ENCODE data around the gene CEP70. TPM values are rescaled to one million over a fixed set of nuclear protein-coding genes. Genes with fewer than 3 reads are reported as not detected.
"Not testable (repeated sequence)": the region's sequence is repeated elsewhere in the genome, so short reads cannot be mapped to it uniquely, and the experiment has no call there.

Gene CEP70
- total and polyA plus RNA-seq, 2 donors: 21.6 to 70.0 TPM

DNA sequence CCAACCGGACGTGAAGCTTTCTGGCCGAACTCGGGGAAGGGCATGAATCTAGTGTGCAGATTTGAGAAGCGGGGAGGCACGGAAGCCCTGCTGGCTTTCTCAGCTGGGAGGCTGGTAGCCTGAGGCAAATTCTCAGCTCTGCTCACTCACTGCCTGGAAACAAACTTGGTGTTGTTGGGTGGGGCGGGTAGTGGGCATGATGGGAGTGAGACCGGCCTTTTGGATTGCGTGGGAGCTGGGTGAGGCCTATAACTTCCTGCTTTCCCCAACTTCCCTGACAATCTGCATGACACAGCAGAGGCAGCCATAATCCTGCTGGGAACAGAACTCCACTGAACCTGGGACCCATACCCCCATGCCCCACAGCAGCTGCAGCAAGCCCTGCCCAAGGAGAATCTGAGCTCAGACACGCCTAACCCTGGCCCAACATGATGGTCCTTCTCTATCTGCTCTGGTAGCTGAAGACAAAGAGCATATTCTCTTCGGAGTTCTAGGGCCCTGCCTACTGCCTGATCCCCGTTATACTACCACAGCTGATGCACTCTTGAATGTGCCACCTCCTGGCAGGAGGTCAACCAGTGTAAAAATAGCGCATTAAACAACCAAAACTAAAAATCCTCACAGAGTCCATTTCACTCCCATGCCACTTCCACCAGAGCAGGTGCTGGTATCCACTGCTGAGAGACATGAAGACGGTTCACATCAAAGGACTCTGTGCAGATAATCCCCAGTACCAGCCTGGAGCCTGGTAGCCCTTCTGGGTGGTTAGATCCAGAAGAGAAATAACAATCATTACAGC is 44.7 kb downstream of the CEP70 start:
- peaks cover 31 to 38% of the 10 kb centered on the region in 2 donors for H3K36me3 ChIP-seq (ENCODE audit: control insufficient read depth in 2 of 2, insufficient read depth in 2 of 2, low read length in 1 of 2)

DNA sequence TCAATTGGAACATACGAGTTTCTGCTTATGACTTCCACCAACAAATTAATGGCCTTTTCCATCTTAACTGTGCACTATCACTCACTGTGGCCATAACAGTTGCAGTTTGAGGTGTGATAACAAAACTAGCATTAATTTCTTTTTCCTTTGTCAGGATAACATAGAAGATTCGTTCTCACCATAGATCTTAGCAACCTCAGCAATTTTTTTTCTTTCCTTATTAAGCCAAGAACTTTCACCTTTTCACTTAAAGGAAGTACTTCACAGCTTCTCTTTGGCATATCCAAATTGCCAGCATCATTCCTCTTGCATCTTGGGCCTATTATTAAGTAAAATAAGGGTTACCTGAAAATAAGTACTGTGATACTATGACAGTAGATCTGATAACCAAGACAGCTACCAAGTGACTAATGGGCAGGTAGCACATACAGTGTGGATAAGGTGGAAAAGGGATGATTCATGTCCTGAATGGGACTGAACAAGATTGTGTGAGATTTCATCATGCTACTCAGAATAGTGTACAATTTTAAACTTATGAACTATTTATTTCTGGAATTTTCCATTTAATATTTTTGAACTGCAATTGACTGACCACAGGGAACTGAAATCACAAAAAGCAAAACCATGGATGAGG is 46.6 kb downstream of the CEP70 start:
- WGBS: 97% methylated on average over 2 of the region's 2 CpGs
- peaks cover 21 to 32% of the 10 kb centered on the region in 2 donors for H3K9me3 ChIP-seq (ENCODE audit: control insufficient read depth in 2 of 2, insufficient read depth in 1 of 2, low read length in 1 of 2)
- no peak overlapping the region for H3K4me3 ChIP-seq (ENCODE audit: low read length in 2 of 2)
- H3K27ac ChIP-seq (ENCODE audit: low read depth in 1 of 2, low read length in 1 of 2): no peak overlapping the region
- DNase-seq (ENCODE audit: low read depth in 6 of 9, low spot score in 9 of 9): no peak
- H3K36me3 ChIP-seq (ENCODE audit: control insufficient read depth in 2 of 2, insufficient read depth in 2 of 2, low read length in 1 of 2): peaks cover 42 to 49% of the 10 kb centered on the region in 2 donors
- no peaks in the 10 kb centered on the region for H3K4me1 ChIP-seq (ENCODE audit: control insufficient read depth in 2 of 2, insufficient read depth in 2 of 2, low read length in 2 of 2)
- H3K27me3 ChIP-seq (ENCODE audit: control insufficient read depth in 2 of 2, insufficient read depth in 1 of 2, low read length in 1 of 2): no peaks in the 10 kb centered on the region

More for the DNA sequence above, 44.7 kb downstream of the CEP70 start:
- DNase-seq (ENCODE audit: low read depth in 6 of 9, low spot score in 9 of 9): no peak
- Histone ChIP-seq H3K27ac (ENCODE audit: low read depth in 1 of 2, low read length in 1 of 2) (no peak overlapping the region), H3K4me3 (ENCODE audit: low read length in 2 of 2) (no peak overlapping the region), H3K4me1 (ENCODE audit: control insufficient read depth in 2 of 2, insufficient read depth in 2 of 2, low read length in 2 of 2) (no peaks in the 10 kb centered on the region), H3K9me3 (ENCODE audit: control insufficient read depth in 2 of 2, insufficient read depth in 1 of 2, low read length in 1 of 2) (peaks cover 15 to 25% of the 10 kb centered on the region in 2 donors), H3K27me3 (ENCODE audit: control insufficient read depth in 2 of 2, insufficient read depth in 1 of 2, low read length in 1 of 2) (no peaks in the 10 kb centered on the region)
- WGBS: 99% methylated on average over 14 of the region's 14 CpGs

DNA sequence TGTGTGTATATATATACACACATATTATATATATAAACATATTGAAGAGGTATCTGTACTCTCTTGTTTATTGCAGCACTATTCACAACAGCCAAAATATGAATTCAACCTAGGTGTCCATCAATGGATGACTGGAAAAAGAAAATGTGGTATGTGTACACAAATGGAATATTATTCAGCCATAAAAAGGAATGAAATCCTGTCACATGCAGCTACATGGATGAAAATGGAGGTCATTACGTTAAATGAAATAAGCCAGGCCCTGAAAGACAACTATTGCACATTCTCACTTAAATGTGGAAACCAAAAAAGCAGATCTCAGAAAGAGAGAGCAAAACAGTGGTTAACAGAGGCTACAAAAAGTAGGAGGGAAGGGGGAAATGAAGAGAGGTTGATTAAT is 49.5 kb downstream of the CEP70 start:
- peaks cover 29 to 42% of the 10 kb centered on the region in 2 donors for H3K9me3 ChIP-seq (ENCODE audit: control insufficient read depth in 2 of 2, insufficient read depth in 1 of 2, low read length in 1 of 2)
- peaks cover 48 to 56% of the 10 kb centered on the region in 2 donors for H3K36me3 ChIP-seq (ENCODE audit: control insufficient read depth in 2 of 2, insufficient read depth in 2 of 2, low read length in 1 of 2)
- H3K4me3 ChIP-seq (ENCODE audit: low read length in 2 of 2): no peak overlapping the region
- DNase-seq (ENCODE audit: low read depth in 6 of 9, low spot score in 9 of 9): no peak
- 98% methylated on average over 1 of the region's 1 CpG for WGBS
- H3K27me3 ChIP-seq (ENCODE audit: control insufficient read depth in 2 of 2, insufficient read depth in 1 of 2, low read length in 1 of 2): no peaks in the 10 kb centered on the region
- no peaks in the 10 kb centered on the region for H3K4me1 ChIP-seq (ENCODE audit: control insufficient read depth in 2 of 2, insufficient read depth in 2 of 2, low read length in 2 of 2)
- no peak overlapping the region for H3K27ac ChIP-seq (ENCODE audit: low read depth in 1 of 2, low read length in 1 of 2)

DNA sequence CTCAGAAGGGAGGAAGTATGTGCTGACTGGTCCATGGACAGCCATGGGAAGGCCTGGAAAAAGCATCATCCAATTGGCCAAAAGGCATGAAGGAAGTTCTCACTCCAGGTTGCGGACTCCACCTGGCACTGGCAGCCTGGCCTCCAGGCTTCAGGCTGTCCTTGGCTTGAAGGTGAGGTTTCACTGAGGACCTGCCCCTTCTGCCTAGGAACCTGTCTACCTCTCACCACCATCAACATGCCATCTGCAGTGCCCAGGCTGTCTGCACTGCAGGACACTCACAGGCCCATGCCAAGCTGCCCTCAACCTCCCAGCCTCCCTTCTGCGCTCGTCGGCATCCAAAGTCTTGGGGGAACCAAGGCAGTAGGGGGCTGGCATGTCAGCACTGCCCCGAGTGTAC is 51.1 kb downstream of the CEP70 start:
- Histone ChIP-seq H3K27me3 (ENCODE audit: control insufficient read depth in 2 of 2, insufficient read depth in 1 of 2, low read length in 1 of 2) (no peaks in the 10 kb centered on the region), H3K27ac (ENCODE audit: low read depth in 1 of 2, low read length in 1 of 2) (no peak overlapping the region), H3K9me3 (ENCODE audit: control insufficient read depth in 2 of 2, insufficient read depth in 1 of 2, low read length in 1 of 2) (peaks cover 20 to 33% of the 10 kb centered on the region in 2 donors), H3K4me1 (ENCODE audit: control insufficient read depth in 2 of 2, insufficient read depth in 2 of 2, low read length in 2 of 2) (no peaks in the 10 kb centered on the region), H3K4me3 (ENCODE audit: low read length in 2 of 2) (no peak overlapping the region), H3K36me3 (ENCODE audit: control insufficient read depth in 2 of 2, insufficient read depth in 2 of 2, low read length in 1 of 2) (peaks cover 37 to 42% of the 10 kb centered on the region in 2 donors)
- WGBS: 98% methylated on average over 5 of the region's 5 CpGs
- DNase-seq (ENCODE audit: low read depth in 6 of 9, low spot score in 9 of 9): no peak

DNA sequence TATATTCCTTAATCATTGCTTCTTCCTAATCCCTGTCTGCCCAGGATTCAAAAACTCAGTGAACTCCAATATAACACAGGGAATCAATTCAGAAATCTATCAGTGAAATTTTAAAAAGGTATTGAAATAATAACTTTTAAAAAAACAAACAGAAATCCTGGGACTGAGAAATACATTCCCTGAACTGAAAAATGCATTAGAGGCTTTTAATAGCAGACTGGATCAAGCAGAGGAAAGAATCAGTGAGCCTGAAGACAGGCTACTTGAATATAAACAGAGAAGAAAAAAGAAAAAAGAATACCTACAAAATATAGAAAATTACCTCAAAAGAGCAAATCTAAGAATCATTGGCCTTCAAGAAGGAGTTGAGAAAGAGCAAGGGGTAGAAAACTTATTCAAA is 54.7 kb downstream of the CEP70 start:
- Histone ChIP-seq H3K36me3 (ENCODE audit: control insufficient read depth in 2 of 2, insufficient read depth in 2 of 2, low read length in 1 of 2) (peaks cover 21 to 23% of the 10 kb centered on the region in 2 donors), H3K27me3 (ENCODE audit: control insufficient read depth in 2 of 2, insufficient read depth in 1 of 2, low read length in 1 of 2) (no peaks in the 10 kb centered on the region), H3K27ac (ENCODE audit: low read depth in 1 of 2, low read length in 1 of 2) (no peak overlapping the region), H3K9me3 (ENCODE audit: control insufficient read depth in 2 of 2, insufficient read depth in 1 of 2, low read length in 1 of 2) (peaks cover 14 to 25% of the 10 kb centered on the region in 2 donors), H3K4me3 (ENCODE audit: low read length in 2 of 2) (no peak overlapping the region), H3K4me1 (ENCODE audit: control insufficient read depth in 2 of 2, insufficient read depth in 2 of 2, low read length in 2 of 2) (no peaks in the 10 kb centered on the region)
- no peak for DNase-seq (ENCODE audit: low read depth in 6 of 9, low spot score in 9 of 9)

DNA sequence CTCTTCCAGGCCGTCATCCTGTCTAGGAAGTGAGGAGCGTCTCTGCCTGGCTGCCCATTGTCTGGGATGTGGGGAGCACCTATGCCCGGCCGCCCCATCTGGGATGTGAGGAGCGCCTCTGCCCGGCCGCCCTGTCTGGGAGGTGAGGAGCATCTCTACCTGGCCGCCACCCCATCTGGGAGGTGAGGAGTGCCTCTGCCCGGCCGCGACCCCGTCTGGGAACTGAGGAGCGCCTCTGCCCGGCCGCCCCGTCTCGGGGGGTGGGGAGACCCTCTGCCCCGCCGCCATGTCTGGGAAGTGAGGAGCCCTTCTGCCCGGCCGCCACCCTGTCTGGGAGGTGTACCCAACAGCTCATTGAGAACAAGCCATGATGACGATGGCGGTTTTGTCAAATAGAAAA is 72.6 kb downstream of the CEP70 start:
- DNase-seq (ENCODE audit: low read depth in 6 of 9, low spot score in 9 of 9); H3K27me3 ChIP-seq (ENCODE audit: control insufficient read depth in 2 of 2, insufficient read depth in 1 of 2, low read length in 1 of 2); H3K27ac ChIP-seq (ENCODE audit: low read depth in 1 of 2, low read length in 1 of 2); H3K4me1 ChIP-seq (ENCODE audit: control insufficient read depth in 2 of 2, insufficient read depth in 2 of 2, low read length in 2 of 2); H3K4me3 ChIP-seq (ENCODE audit: low read length in 2 of 2): not testable (repeated sequence)
- WGBS: 97% methylated on average over 23 of the region's 23 CpGs
- Histone ChIP-seq H3K36me3 (ENCODE audit: control insufficient read depth in 2 of 2, insufficient read depth in 2 of 2, low read length in 1 of 2) (peaks cover 0 to 26% of the 10 kb centered on the region in 2 donors), H3K9me3 (ENCODE audit: control insufficient read depth in 2 of 2, insufficient read depth in 1 of 2, low read length in 1 of 2) (peaks cover 5 to 13% of the 10 kb centered on the region in 2 donors)

DNA sequence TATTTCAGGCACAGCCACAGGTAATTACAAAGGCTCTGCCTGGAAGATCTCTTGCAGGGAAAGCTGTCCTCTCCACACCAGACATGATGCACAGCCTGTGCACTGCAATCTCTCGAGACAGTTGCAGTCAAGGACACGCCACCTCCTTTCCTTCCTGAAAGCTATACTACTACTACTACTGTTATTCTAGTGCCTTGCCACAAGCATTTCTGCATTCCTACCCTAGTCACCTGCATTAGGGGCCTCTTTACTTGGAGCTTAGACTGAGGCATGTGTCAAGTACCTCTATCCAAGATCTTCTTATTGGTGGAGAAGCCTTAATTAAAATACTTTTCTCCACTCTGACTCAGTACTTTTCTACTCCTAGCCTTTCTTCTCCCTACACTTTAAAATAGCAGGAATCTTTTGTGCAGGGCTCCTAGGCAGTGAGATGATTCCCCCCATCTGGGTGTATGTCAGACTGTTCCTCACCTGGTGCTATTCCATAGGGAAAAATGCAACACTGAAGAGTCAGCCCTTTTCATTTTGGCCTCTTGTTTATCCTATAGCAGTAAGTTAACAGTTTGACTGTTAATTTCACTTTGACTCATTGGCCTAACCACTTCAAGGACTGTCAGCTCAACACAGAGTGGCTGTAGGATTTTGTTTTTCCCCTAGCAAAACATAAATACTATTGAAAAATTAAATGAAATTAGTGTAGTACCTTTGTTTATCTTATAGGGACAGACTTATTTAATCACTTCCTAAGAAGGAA is 80.8 kb downstream of the CEP70 start:
- peak in 2 of 9 donors; percentile 3 to 21 for DNase-seq (ENCODE audit: low read depth in 6 of 9, low spot score in 9 of 9)
- Histone ChIP-seq H3K4me1 (ENCODE audit: control insufficient read depth in 2 of 2, insufficient read depth in 2 of 2, low read length in 2 of 2) (peaks cover 0 to 4% of the 10 kb centered on the region in 2 donors), H3K9me3 (ENCODE audit: control insufficient read depth in 2 of 2, insufficient read depth in 1 of 2, low read length in 1 of 2) (peaks cover 5 to 7% of the 10 kb centered on the region in 2 donors), H3K27me3 (ENCODE audit: control insufficient read depth in 2 of 2, insufficient read depth in 1 of 2, low read length in 1 of 2) (no peaks in the 10 kb centered on the region), H3K36me3 (ENCODE audit: control insufficient read depth in 2 of 2, insufficient read depth in 2 of 2, low read length in 1 of 2) (peaks cover 5 to 12% of the 10 kb centered on the region in 2 donors), H3K4me3 (ENCODE audit: low read length in 2 of 2) (no peak overlapping the region), H3K27ac (ENCODE audit: low read depth in 1 of 2, low read length in 1 of 2) (no peak overlapping the region)
- WGBS: 87% methylated on average over 2 of the region's 2 CpGs

DNA sequence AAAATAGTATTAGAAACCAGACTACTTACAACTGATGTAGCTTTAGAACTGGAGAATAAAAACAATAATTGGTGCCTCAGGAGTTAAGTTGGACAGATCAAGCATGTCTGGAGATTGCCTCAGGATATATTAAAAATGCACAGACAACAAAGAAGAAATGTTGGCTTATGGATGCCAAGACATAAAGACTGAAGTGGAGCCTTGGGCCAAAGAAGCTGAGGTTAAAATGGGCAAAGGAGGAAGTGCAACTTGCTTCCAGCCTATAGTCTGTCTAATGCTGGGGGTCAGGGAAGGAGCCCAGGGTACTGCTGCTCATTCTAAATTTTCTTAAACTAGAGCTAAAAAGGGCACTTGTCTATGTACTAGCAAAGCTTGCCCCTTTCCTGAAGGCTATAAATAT is 82.1 kb downstream of the CEP70 start:
- Histone ChIP-seq H3K4me1 (ENCODE audit: control insufficient read depth in 2 of 2, insufficient read depth in 2 of 2, low read length in 2 of 2) (peaks cover 0 to 4% of the 10 kb centered on the region in 2 donors), H3K4me3 (ENCODE audit: low read length in 2 of 2) (no peak overlapping the region), H3K36me3 (ENCODE audit: control insufficient read depth in 2 of 2, insufficient read depth in 2 of 2, low read length in 1 of 2) (peaks cover 0 to 5% of the 10 kb centered on the region in 2 donors), H3K9me3 (ENCODE audit: control insufficient read depth in 2 of 2, insufficient read depth in 1 of 2, low read length in 1 of 2) (no peaks in the 10 kb centered on the region), H3K27me3 (ENCODE audit: control insufficient read depth in 2 of 2, insufficient read depth in 1 of 2, low read length in 1 of 2) (no peaks in the 10 kb centered on the region), H3K27ac (ENCODE audit: low read depth in 1 of 2, low read length in 1 of 2) (no peak overlapping the region)
- DNase-seq (ENCODE audit: low read depth in 6 of 9, low spot score in 9 of 9): no peak

DNA sequence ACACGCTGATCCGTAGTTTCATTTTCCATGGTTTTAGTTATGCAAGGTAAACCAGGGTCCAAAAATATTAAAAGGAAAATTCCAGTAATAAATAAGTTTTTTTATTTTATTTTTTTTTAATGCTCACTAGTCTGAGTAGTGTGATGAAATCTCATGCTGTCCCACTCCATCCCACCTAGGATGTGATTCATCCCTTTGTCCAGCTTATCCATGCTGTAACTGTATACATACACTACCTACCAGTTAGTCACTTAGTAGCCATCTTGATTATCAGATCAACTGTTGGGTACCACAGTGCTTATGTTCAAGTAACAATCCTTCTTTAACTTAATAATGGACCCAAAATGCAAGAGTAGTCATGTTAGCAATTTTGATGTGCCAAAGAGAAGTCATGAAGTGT is 84.5 kb downstream of the CEP70 start:
- H3K27me3 ChIP-seq (ENCODE audit: control insufficient read depth in 2 of 2, insufficient read depth in 1 of 2, low read length in 1 of 2): no peaks in the 10 kb centered on the region
- WGBS: over 99% methylated on average over 2 of the region's 2 CpGs
- DNase-seq (ENCODE audit: low read depth in 6 of 9, low spot score in 9 of 9): no peak
- H3K4me3 ChIP-seq (ENCODE audit: low read length in 2 of 2): no peak overlapping the region
- peaks cover 0 to 4% of the 10 kb centered on the region in 2 donors for H3K4me1 ChIP-seq (ENCODE audit: control insufficient read depth in 2 of 2, insufficient read depth in 2 of 2, low read length in 2 of 2)
- H3K9me3 ChIP-seq (ENCODE audit: control insufficient read depth in 2 of 2, insufficient read depth in 1 of 2, low read length in 1 of 2): no peaks in the 10 kb centered on the region
- no peak overlapping the region for H3K27ac ChIP-seq (ENCODE audit: low read depth in 1 of 2, low read length in 1 of 2)
- peaks cover 3 to 7% of the 10 kb centered on the region in 2 donors for H3K36me3 ChIP-seq (ENCODE audit: control insufficient read depth in 2 of 2, insufficient read depth in 2 of 2, low read length in 1 of 2)
